Mucosa of descending colon (tissue), 3 donors: ENCODE results near the gene TAF11L12. TPM values are rescaled to one million over a fixed set of nuclear protein-coding genes. Genes with fewer than 3 reads are reported as not detected.
"Not testable (repeated sequence)": the region's sequence is repeated elsewhere in the genome, so short reads cannot be mapped to it uniquely, and the experiment has no call there.

Experiments used
- ATAC-seq: fragments of 200-7000 bp; cut with Tn5 transposase; one replicate; pipeline ENCODE4 v1.9.1; 2020; ENCODE audit warnings: mild to moderate bottlenecking, moderate library complexity
- DNase-seq, 3 donors: peaks; one replicate each; pipeline ENCODE4 v3.0.0-alpha.2; 2020
- H3K36me3 ChIP-seq: fragments of 200-600 bp; one replicate; pipeline ENCODE4 v1.8.0; 2021; ENCODE audit warnings: low read depth, mild to moderate bottlenecking
- H3K4me1 ChIP-seq: fragments of 200-600 bp; one replicate; pipeline ENCODE4 v1.8.0; 2021; ENCODE audit warnings: low read depth, mild to moderate bottlenecking
- H3K4me3 ChIP-seq: fragments of 200-600 bp; one replicate; pipeline ENCODE4 v1.8.0; 2021; ENCODE audit warnings: mild to moderate bottlenecking
- H3K9me3 ChIP-seq: fragments of 200-600 bp; one replicate; pipeline ENCODE4 v1.8.0; 2021; ENCODE audit warnings: mild to moderate bottlenecking
- intact Hi-C, 2 donors: fragments of 100-400 bp; cut with DNase I in 1 of 2; cut with micrococcal nuclease in 1 of 2; formaldehyde crosslinking; loops; one replicate each; pipeline versions ENCODE4 v1.11.0 to v1.11.1; 2022; cut with DNase I, micrococcal nuclease
- total RNA-seq, 3 donors: library from RNA; stranded (reverse); fragmentation: NEBNext Ultra II Directional in 2 of 3; extraction: Animal tissue kit (Norgen Biotek cat#: 25700) in 2 of 3; gene quantifications; one replicate each; pipeline versions ENCODE4 v1.2.1 to v1.2.4, GENCODE V29; 2021 to 2023
- TF ChIP-seq, protein P1 (sequence below): fragments of 200-600 bp; IDR thresholded peaks from one replicate; pipeline ENCODE4 v1.8.0; 2022; ENCODE audit warnings: antibody characterized with exemption, mild to moderate bottlenecking
- donor health status: DM: no; HTN: no; CAD: no; lungs with moderate emphysema.
- donor health status: DM: no; HTN: no; CAD: no.
- donor health status: DM: no; HTN: yes; CAD: no.

The TAF11L12 gene
- total RNA-seq, 3 donors from 2014 or later = not detected

DNA sequence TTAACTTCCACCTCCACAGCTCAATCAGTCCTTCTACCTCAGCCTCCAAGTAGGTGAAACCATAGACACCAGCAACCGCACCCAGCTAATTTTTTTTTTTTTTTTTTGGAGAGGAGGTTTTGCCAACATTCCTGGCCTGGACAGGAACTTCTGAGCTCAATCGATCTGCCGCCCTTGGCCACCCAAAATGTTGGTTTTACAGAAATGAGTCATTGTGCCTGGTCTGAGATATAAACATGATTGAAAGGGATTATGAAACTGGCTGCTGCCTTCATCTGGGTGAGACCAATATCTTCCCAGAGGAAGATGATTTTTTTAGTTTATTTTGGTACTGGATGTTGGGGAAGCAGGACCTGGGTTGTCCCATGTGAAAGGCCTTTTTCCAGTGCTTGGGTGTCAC lies 9.2 kb downstream of the TAF11L12 start:
- no peak for ATAC-seq

GRCh38 chr5:17620627-17621026 lies 10.4 kb downstream of the TAF11L12 start:
- H3K36me3 ChIP-seq = no peaks in the 10 kb centered on the region
- no peaks in the 10 kb centered on the region for H3K9me3 ChIP-seq
- H3K4me3 ChIP-seq = no peak overlapping the region
- TF ChIP-seq, protein P1, sequence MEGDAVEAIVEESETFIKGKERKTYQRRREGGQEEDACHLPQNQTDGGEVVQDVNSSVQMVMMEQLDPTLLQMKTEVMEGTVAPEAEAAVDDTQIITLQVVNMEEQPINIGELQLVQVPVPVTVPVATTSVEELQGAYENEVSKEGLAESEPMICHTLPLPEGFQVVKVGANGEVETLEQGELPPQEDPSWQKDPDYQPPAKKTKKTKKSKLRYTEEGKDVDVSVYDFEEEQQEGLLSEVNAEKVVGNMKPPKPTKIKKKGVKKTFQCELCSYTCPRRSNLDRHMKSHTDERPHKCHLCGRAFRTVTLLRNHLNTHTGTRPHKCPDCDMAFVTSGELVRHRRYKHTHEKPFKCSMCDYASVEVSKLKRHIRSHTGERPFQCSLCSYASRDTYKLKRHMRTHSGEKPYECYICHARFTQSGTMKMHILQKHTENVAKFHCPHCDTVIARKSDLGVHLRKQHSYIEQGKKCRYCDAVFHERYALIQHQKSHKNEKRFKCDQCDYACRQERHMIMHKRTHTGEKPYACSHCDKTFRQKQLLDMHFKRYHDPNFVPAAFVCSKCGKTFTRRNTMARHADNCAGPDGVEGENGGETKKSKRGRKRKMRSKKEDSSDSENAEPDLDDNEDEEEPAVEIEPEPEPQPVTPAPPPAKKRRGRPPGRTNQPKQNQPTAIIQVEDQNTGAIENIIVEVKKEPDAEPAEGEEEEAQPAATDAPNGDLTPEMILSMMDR = no peak
- ATAC-seq (no peak), DNase-seq (peak in 1 of 3 donors; percentile 41)
- H3K4me1 ChIP-seq = no peaks in the 10 kb centered on the region
- intact Hi-C loops = no loop called here

More for the DNA sequence above, 9.2 kb downstream of the TAF11L12 start:
- Histone ChIP-seq H3K4me1 (no peaks in the 10 kb centered on the region), H3K9me3 (no peaks in the 10 kb centered on the region), H3K36me3 (no peaks in the 10 kb centered on the region), H3K4me3 (no peak overlapping the region)
- DNase-seq = no peak
- intact Hi-C loops = no loop called here
- TF ChIP-seq, protein P1 = no peak

- ATAC-seq (no peak), DNase-seq (no peak)
- TF ChIP-seq, protein P1 = no peak
Measured at GRCh38 chr5:17625686-17626085, 15.5 kb downstream of the TAF11L12 start.

DNA sequence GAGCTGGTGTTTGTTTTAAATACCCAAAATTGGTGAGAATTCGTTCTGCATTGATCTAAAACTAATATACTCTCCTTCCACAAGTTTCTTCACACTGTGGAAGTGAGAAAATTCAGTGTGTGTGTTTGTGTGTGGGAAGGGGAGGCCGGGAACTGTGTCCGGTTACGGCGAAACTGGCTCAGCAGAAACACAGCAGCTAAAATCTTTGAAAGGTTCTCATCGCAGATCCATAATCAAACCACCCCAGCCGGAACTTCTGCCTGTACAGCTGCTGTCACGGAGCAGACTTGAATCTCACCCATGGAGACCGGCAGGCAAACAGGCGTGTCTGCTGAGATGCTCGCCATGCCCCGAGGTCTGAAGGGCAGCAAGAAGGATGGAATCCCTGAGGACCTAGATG lies 21.6 kb downstream of the TAF11L12 start, which contains the start of gene TAF11L13:
Gene TAF11L13, plus strand, starts transcription at position 301 of the 400 bp plus-strand sequence.
- ATAC-seq, H3K4me3 ChIP-seq, DNase-seq, H3K9me3 ChIP-seq, H3K4me1 ChIP-seq, intact Hi-C loops, H3K36me3 ChIP-seq: not testable (repeated sequence)

More at GRCh38 chr5:17625686-17626085, 15.5 kb downstream of the TAF11L12 start:
- Histone ChIP-seq H3K9me3 (no peaks in the 10 kb centered on the region), H3K36me3 (no peaks in the 10 kb centered on the region), H3K4me3 (no peak overlapping the region), H3K4me1 (no peaks in the 10 kb centered on the region)
- intact Hi-C loops = no loop called here

- Histone ChIP-seq H3K9me3 (no peaks in the 10 kb centered on the region), H3K4me1 (no peaks in the 10 kb centered on the region), H3K4me3 (no peak within 1 kb of the TSS), H3K36me3 (no peaks in the 10 kb centered on the region)
- DNase-seq (no peak), ATAC-seq (no peak)
- TF ChIP-seq, protein P1 = no peak
- intact Hi-C loops = no loop called here
Measured at GRCh38 chr5:17634160-17634559, 24.0 kb downstream of the TAF11L12 start, which contains the start of gene TAF11L14. TAF11L14 (plus strand) TSS chr5:17634460.

GRCh38 chr5:17649232-17649631 lies 39.0 kb downstream of the TAF11L12 start:
- H3K4me1 ChIP-seq, DNase-seq, H3K9me3 ChIP-seq, H3K36me3 ChIP-seq, intact Hi-C loops, ATAC-seq, H3K4me3 ChIP-seq: not testable (repeated sequence)

DNA sequence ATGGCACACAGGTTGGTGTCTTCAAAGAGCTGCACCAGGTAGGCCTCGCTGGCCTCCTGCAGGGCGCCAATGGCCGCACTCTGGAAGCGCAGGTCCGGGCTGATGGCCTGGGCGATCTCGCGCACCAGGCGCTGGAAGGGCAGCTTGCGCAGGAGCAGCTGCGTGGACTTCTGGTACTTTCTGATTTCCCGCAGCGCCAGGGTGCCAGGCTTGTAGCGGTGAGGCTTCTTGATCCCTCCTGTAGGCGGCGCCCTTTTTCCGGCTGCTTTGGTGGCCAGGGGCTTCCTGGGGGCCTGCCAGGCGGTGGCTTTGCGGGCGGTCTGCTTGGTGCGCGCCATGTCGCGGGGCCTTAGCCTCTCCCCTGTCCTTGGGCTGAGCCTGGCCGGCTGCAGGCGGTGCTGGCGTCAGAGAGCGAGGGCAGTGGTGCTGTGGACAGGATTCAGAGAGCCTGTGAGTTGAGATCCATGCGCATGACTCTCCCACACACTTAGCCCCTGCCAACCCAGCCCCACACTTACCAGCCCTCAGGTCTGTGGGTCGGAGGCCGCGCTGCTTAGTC lies 45.1 kb downstream of the TAF11L12 start:
- H3K36me3 ChIP-seq, intact Hi-C loops, DNase-seq, ATAC-seq, H3K4me1 ChIP-seq, H3K9me3 ChIP-seq, H3K4me3 ChIP-seq: not testable (repeated sequence)
